Memory B cell (primary cell): ENCODE measurements around the gene EARS2.

Source experiments
- ATAC-seq: fragments of 150-1000 bp; cut with Tn5 transposase; 2 replicates; pipeline ENCODE4 v1.10.0; 2021; ENCODE audit warnings: low read depth, mild to moderate bottlenecking, moderate library complexity
- DNase-seq, 2 donors: peaks; one replicate each; pipeline ENCODE4 v3.0.0; 2022; ENCODE audit warnings: low spot score in 2 of 2
- H3K27ac Mint-ChIP-seq: one replicate; pipeline ENCODE4 v1.8.0; 2022; ENCODE audit warnings: mild to moderate bottlenecking, moderate library complexity, mixed read lengths
- H3K27me3 Mint-ChIP-seq: one replicate; pipeline ENCODE4 v1.8.0; 2022; ENCODE audit warnings: mixed read lengths
- H3K36me3 Mint-ChIP-seq: one replicate; pipeline ENCODE4 v1.8.0; 2022; ENCODE audit warnings: mild to moderate bottlenecking, mixed read lengths
- H3K4me1 Mint-ChIP-seq: one replicate; pipeline ENCODE4 v1.8.0; 2022; ENCODE audit warnings: mixed read lengths
- H3K4me3 Mint-ChIP-seq: one replicate; pipeline ENCODE4 v1.8.0; 2022; ENCODE audit warnings: mild to moderate bottlenecking, moderate library complexity, mixed read lengths
- H3K9me3 Mint-ChIP-seq: one replicate; pipeline ENCODE4 v1.8.0; 2022; ENCODE audit warnings: mixed read lengths

EARS2 gene

GRCh38 chr16:23501291-23501690 lies 55.9 kb downstream of the EARS2 start:
- Mint-ChIP-seq H3K36me3 (peaks cover 10% of the 10 kb centered on the region), H3K4me3 (peak overlapping the region; percentile 8), H3K27me3 (no peaks in the 10 kb centered on the region), H3K9me3 (no peaks in the 10 kb centered on the region), H3K4me1 (peaks cover 61% of the 10 kb centered on the region), H3K27ac (peak overlapping the region; percentile 78)
- no peak for ATAC-seq
- DNase-seq = no peak

- no peaks in the 10 kb centered on the region for H3K27me3 Mint-ChIP-seq
- ATAC-seq = no peak
- peaks cover 58% of the 10 kb centered on the region for H3K4me1 Mint-ChIP-seq
- peaks cover 10% of the 10 kb centered on the region for H3K36me3 Mint-ChIP-seq
- no peak overlapping the region for H3K4me3 Mint-ChIP-seq
- H3K27ac Mint-ChIP-seq = peak overlapping the region; percentile 78
- no peaks in the 10 kb centered on the region for H3K9me3 Mint-ChIP-seq
- no peak for DNase-seq
Measured at GRCh38 chr16:23500862-23501225, 56.3 kb downstream of the EARS2 start.

GRCh38 chr16:23500212-23500861 lies 56.8 kb downstream of the EARS2 start:
- Mint-ChIP-seq H3K4me1 (peaks cover 54% of the 10 kb centered on the region), H3K4me3 (peak overlapping the region; percentile 68), H3K36me3 (peaks cover 10% of the 10 kb centered on the region), H3K27ac (peak overlapping the region; percentile 79), H3K27me3 (no peaks in the 10 kb centered on the region), H3K9me3 (no peaks in the 10 kb centered on the region)
- DNase-seq (no peak), ATAC-seq (no peak)

GRCh38 chr16:23499801-23500200 lies 57.3 kb downstream of the EARS2 start:
- H3K27ac Mint-ChIP-seq = peak overlapping the region; percentile 79
- peak; percentile 41 for ATAC-seq
- peak overlapping the region; percentile 68 for H3K4me3 Mint-ChIP-seq
- H3K27me3 Mint-ChIP-seq = no peaks in the 10 kb centered on the region
- DNase-seq = no peak
- peaks cover 10% of the 10 kb centered on the region for H3K36me3 Mint-ChIP-seq
- peaks cover 50% of the 10 kb centered on the region for H3K4me1 Mint-ChIP-seq
- H3K9me3 Mint-ChIP-seq = no peaks in the 10 kb centered on the region

- DNase-seq = no peak
- H3K9me3 Mint-ChIP-seq = no peaks in the 10 kb centered on the region
- H3K4me1 Mint-ChIP-seq = peaks cover 46% of the 10 kb centered on the region
- H3K27ac Mint-ChIP-seq = peak overlapping the region; percentile 77
- no peak for ATAC-seq
- peaks cover 10% of the 10 kb centered on the region for H3K36me3 Mint-ChIP-seq
- H3K4me3 Mint-ChIP-seq = peak overlapping the region; percentile 18
- H3K27me3 Mint-ChIP-seq = no peaks in the 10 kb centered on the region
Measured at GRCh38 chr16:23498863-23499262, 58.3 kb downstream of the EARS2 start.

- Mint-ChIP-seq H3K9me3 (no peaks in the 10 kb centered on the region), H3K27ac (peak overlapping the region; percentile 86), H3K27me3 (no peaks in the 10 kb centered on the region), H3K4me3 (peak overlapping the region; percentile 59), H3K36me3 (peaks cover 14% of the 10 kb centered on the region), H3K4me1 (peaks cover 43% of the 10 kb centered on the region)
- DNase-seq (no peak), ATAC-seq (no peak)
Measured at GRCh38 chr16:23497543-23497868, 59.6 kb downstream of the EARS2 start.

- ATAC-seq (peak; percentile 87), DNase-seq (no peak)
- H3K9me3 Mint-ChIP-seq = no peaks in the 10 kb centered on the region
- H3K4me3 Mint-ChIP-seq = peak overlapping the region; percentile 59
- no peaks in the 10 kb centered on the region for H3K27me3 Mint-ChIP-seq
- peaks cover 18% of the 10 kb centered on the region for H3K36me3 Mint-ChIP-seq
- peaks cover 37% of the 10 kb centered on the region for H3K4me1 Mint-ChIP-seq
- H3K27ac Mint-ChIP-seq = peak overlapping the region; percentile 86
Measured at GRCh38 chr16:23496821-23497542, 60.2 kb downstream of the EARS2 start.

GRCh38 chr16:23495671-23496070 lies 61.5 kb downstream of the EARS2 start:
- no peaks in the 10 kb centered on the region for H3K27me3 Mint-ChIP-seq
- H3K4me1 Mint-ChIP-seq = peaks cover 26% of the 10 kb centered on the region
- H3K36me3 Mint-ChIP-seq = peaks cover 27% of the 10 kb centered on the region
- DNase-seq (no peak), ATAC-seq (no peak)
- no peak overlapping the region for H3K4me3 Mint-ChIP-seq
- H3K27ac Mint-ChIP-seq = no peak overlapping the region
- H3K9me3 Mint-ChIP-seq = no peaks in the 10 kb centered on the region

GRCh38 chr16:23494188-23494587 lies 63.0 kb downstream of the EARS2 start:
- Mint-ChIP-seq H3K4me1 (peaks cover 16% of the 10 kb centered on the region), H3K27ac (no peak overlapping the region)

GRCh38 chr16:23491490-23492391 lies 65.4 kb downstream of the EARS2 start:
- Mint-ChIP-seq H3K9me3 (no peaks in the 10 kb centered on the region), H3K4me3 (no peak overlapping the region), H3K4me1 (peaks cover 3% of the 10 kb centered on the region), H3K27ac (no peak overlapping the region), H3K36me3 (peaks cover 28% of the 10 kb centered on the region), H3K27me3 (no peaks in the 10 kb centered on the region)
- ATAC-seq (no peak), DNase-seq (no peak)

More at GRCh38 chr16:23494188-23494587, 63.0 kb downstream of the EARS2 start:
- H3K9me3 Mint-ChIP-seq = no peaks in the 10 kb centered on the region
- DNase-seq (no peak), ATAC-seq (no peak)
- H3K27me3 Mint-ChIP-seq = no peaks in the 10 kb centered on the region
- H3K4me3 Mint-ChIP-seq = no peak overlapping the region
- H3K36me3 Mint-ChIP-seq = peaks cover 32% of the 10 kb centered on the region

GRCh38 chr16:23486480-23486879 lies 70.7 kb downstream of the EARS2 start:
- H3K9me3 Mint-ChIP-seq = no peaks in the 10 kb centered on the region
- no peak overlapping the region for H3K27ac Mint-ChIP-seq
- no peak for DNase-seq
- peaks cover 39% of the 10 kb centered on the region for H3K36me3 Mint-ChIP-seq
- H3K4me3 Mint-ChIP-seq = no peak overlapping the region
- no peak for ATAC-seq
- H3K4me1 Mint-ChIP-seq = peaks cover 2% of the 10 kb centered on the region
- H3K27me3 Mint-ChIP-seq = no peaks in the 10 kb centered on the region

GRCh38 chr16:23485841-23486240 lies 71.3 kb downstream of the EARS2 start:
- H3K36me3 Mint-ChIP-seq = peaks cover 34% of the 10 kb centered on the region
- peaks cover 2% of the 10 kb centered on the region for H3K4me1 Mint-ChIP-seq
- no peak overlapping the region for H3K27ac Mint-ChIP-seq
- no peaks in the 10 kb centered on the region for H3K27me3 Mint-ChIP-seq
- no peaks in the 10 kb centered on the region for H3K9me3 Mint-ChIP-seq
- no peak for ATAC-seq
- DNase-seq = no peak
- no peak overlapping the region for H3K4me3 Mint-ChIP-seq

GRCh38 chr16:23485257-23485614 lies 71.9 kb downstream of the EARS2 start:
- no peaks in the 10 kb centered on the region for H3K9me3 Mint-ChIP-seq
- ATAC-seq (no peak), DNase-seq (no peak)
- H3K27ac Mint-ChIP-seq = no peak overlapping the region
- no peak overlapping the region for H3K4me3 Mint-ChIP-seq
- H3K36me3 Mint-ChIP-seq = peaks cover 33% of the 10 kb centered on the region
- H3K4me1 Mint-ChIP-seq = peaks cover 2% of the 10 kb centered on the region
- no peaks in the 10 kb centered on the region for H3K27me3 Mint-ChIP-seq
